Transverse colon (tissue), 4 donors: ENCODE measurements around the gene CD9. TPM values are rescaled to one million over a fixed set of nuclear protein-coding genes. Genes with fewer than 3 reads are reported as not detected.
A peak's percentile ranks its signal among the peaks of the same experiment; 100 is the strongest.

ENCODE experiments used
- DNase-seq: peaks from one replicate; pipeline ENCODE4 v3.0.0-alpha.2; 2019
- H3K27ac ChIP-seq, 4 donors: fragments of 200-600 bp; sonication (generic); 2 replicates each; pipeline ENCODE4 v1.5.1; 2016 to 2018; ENCODE audit warnings: inconsistent platforms in 4 of 4
- H3K27me3 ChIP-seq: fragments of 200-600 bp; sonication (generic); 2 replicates; pipeline ENCODE4 v1.5.1; 2017; ENCODE audit warnings: inconsistent platforms
- H3K36me3 ChIP-seq, 4 donors: fragments of 200-600 bp; sonication (generic); 2 replicates each; pipeline ENCODE4 v1.5.1; 2017 to 2019; ENCODE audit warnings: inconsistent platforms in 4 of 4
- H3K4me1 ChIP-seq, 4 donors: fragments of 200-600 bp; sonication (generic); 2 replicates each; pipeline ENCODE4 v1.5.1; 2017 to 2020; ENCODE audit warnings: inconsistent platforms in 4 of 4
- H3K4me3 ChIP-seq, 4 donors: fragments of 200-600 bp; sonication (generic); 1 replicate in 1 of 4; 2 replicates in 3 of 4; pipeline versions ENCODE4 v1.5.1 to v1.6.1; 2017 to 2019; ENCODE audit warnings: inconsistent platforms in 4 of 4
- H3K9me3 ChIP-seq, 2 donors: fragments of 200-600 bp; sonication (generic); 2 replicates each; pipeline ENCODE4 v1.5.1; 2017 to 2019; ENCODE audit warnings: inconsistent platforms in 2 of 2
- EP300 ChIP-seq: sonication (generic); formaldehyde crosslinking; IDR thresholded peaks from one replicate; pipeline ENCODE4 v1.6.1; 2017; ENCODE audit warnings: antibody characterized with exemption, low read depth
- POLR2A ChIP-seq: fragments of 450-650 bp; IDR thresholded peaks from one replicate; pipeline ENCODE4 v1.6.1; 2016; ENCODE audit warnings: antibody characterized with exemption, mild to moderate bottlenecking, moderate library complexity
- POLR2AphosphoS5 ChIP-seq, 3 donors: sonication (generic); formaldehyde crosslinking; IDR thresholded peaks; one replicate each; pipeline ENCODE4 v1.6.1; 2016; ENCODE audit warnings: antibody characterized with exemption in 3 of 3
- WGBS, 2 donors: methylation state at CpG; one replicate each; pipeline ENCODE4 v1.1.5; 2018; ENCODE audit warnings: low coverage in 1 of 2; 5-methylcytosine and 5-hydroxymethylcytosine counted together
- in situ Hi-C, 4 donors: fragments of 200-750 bp; cut with MboI; loops; one replicate each; pipeline versions ENCODE4 v1.15.0 to v1.15.1; 2017; ENCODE audit warnings: low sequenced_read_pairs in 3 of 4, low pct_ligation_motif_present in 1 of 4, low pct_unique_long_range_greater_than_20kb in 1 of 4
- intact Hi-C: fragments of 100-400 bp; cut with DNase I; formaldehyde crosslinking; loops from one replicate; pipeline ENCODE4 v1.15.1; 2023; ENCODE audit warnings: low total_unique reads
- total RNA-seq, 4 donors: library from RNA; depleted of rRNA; stranded (reverse); fragments of >200 nt; gene quantifications; one replicate each; pipeline ENCODE4 v1.1.0, GENCODE V29; 2016
- TF ChIP-seq, protein P1 (sequence below), 5 experiments: fragments of 200-600 bp in 3 of 5; fragments of 450-650 bp in 2 of 5; sonication (generic) in 3 of 5; IDR thresholded peaks; 1 replicate in 2 of 5; 2 replicates in 3 of 5; pipeline ENCODE4 v1.5.1; 2016 to 2017; ENCODE audit warnings: antibody characterized with exemption in 5 of 5, inconsistent platforms in 3 of 5, mild to moderate bottlenecking in 2 of 5, moderate library complexity in 1 of 5

Gene CD9
- total RNA-seq, 4 donors from 2014 or later, result 207 to 668 (median 481) TPM

DNA sequence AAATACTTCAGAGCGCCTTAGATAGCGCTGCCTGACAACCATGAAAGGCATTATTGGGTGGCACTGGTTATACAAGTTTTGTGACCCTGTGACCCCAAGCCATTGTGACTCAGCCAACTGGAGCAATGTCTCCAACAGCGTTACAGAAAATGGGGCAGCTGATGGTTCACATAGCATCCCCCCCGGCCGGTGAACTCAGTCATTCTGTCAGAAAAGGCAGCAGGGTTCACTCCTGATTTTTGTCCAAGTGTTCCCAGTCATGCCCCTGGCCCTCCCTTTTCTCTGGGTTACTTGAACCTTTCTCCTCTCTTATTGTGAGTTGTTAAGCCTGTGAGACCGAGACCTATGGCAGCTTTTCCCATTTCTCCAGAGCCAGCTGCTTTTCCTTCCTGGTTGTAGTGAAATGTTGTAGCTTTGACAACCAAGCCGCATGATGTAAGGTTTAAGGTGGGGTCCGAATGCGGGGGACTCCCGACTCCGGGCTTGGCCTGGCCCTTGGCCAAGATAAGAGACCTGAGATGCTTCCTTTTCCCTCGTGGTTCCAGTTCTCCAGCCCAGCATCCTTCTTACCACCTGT is 22.0 kb downstream of the CD9 start:
- 33 to 39% methylated on average over 7 to 12 of the region's 12 CpGs for WGBS, 2 donors
- H3K36me3 ChIP-seq, result no peaks in the 10 kb centered on the region
- H3K27me3 ChIP-seq, result no peaks in the 10 kb centered on the region
- in situ Hi-C loops (no loop called here), intact Hi-C loops (no loop called here)
- TF ChIP-seq EP300 (no peak), POLR2A (no peak), POLR2AphosphoS5 (IDR thresholded peaks at IDR 0.05) (no peak)
- TF ChIP-seq, protein P1, sequence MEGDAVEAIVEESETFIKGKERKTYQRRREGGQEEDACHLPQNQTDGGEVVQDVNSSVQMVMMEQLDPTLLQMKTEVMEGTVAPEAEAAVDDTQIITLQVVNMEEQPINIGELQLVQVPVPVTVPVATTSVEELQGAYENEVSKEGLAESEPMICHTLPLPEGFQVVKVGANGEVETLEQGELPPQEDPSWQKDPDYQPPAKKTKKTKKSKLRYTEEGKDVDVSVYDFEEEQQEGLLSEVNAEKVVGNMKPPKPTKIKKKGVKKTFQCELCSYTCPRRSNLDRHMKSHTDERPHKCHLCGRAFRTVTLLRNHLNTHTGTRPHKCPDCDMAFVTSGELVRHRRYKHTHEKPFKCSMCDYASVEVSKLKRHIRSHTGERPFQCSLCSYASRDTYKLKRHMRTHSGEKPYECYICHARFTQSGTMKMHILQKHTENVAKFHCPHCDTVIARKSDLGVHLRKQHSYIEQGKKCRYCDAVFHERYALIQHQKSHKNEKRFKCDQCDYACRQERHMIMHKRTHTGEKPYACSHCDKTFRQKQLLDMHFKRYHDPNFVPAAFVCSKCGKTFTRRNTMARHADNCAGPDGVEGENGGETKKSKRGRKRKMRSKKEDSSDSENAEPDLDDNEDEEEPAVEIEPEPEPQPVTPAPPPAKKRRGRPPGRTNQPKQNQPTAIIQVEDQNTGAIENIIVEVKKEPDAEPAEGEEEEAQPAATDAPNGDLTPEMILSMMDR (IDR thresholded peaks at IDR 0.05), result no peak
- peak overlapping the region; percentile 93 to 97 (median 95) for H3K27ac ChIP-seq
- no peak overlapping the region for H3K4me3 ChIP-seq
- DNase-seq, result no peak
- H3K9me3 ChIP-seq, result no peaks in the 10 kb centered on the region
- peaks cover 70 to 98% (median 83%) of the 10 kb centered on the region in 4 donors for H3K4me1 ChIP-seq

DNA sequence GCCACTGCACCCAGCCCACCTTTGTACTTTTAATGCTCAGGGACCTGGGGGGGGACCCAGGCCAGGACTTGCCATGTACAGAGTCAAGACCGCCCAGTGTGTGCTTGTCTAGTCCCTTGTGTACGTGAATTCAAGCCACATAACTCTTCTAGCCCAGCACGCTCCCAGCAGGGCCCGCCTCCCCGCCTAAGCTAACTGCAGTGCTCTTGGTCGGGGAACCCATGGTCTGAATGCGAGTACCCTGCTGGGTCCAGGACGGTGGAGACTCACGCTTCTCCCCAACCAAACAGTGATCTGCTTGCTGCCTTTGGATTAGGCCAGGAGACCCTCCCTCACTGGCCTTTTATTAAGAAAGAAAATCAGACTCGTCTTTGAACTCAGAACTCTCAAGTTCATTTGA is 23.3 kb downstream of the CD9 start:
- no peak overlapping the region for H3K4me3 ChIP-seq
- intact Hi-C loops, result no loop called here
- TF ChIP-seq, protein P1 (IDR thresholded peaks at IDR 0.05), result no peak
- TF ChIP-seq POLR2AphosphoS5 (IDR thresholded peaks at IDR 0.05) (no peak), EP300 (no peak), POLR2A (no peak)
- H3K27me3 ChIP-seq, result no peaks in the 10 kb centered on the region
- peak overlapping the region; percentile 93 to 97 (median 95) for H3K27ac ChIP-seq
- in situ Hi-C loops, result no loop called here
- no peak for DNase-seq
- H3K9me3 ChIP-seq, result no peaks in the 10 kb centered on the region
- H3K4me1 ChIP-seq, result peaks cover 70 to 98% (median 88%) of the 10 kb centered on the region in 4 donors
- 83 to 90% methylated on average over 1 to 9 of the region's 10 CpGs for WGBS, 2 donors
- no peaks in the 10 kb centered on the region for H3K36me3 ChIP-seq

DNA sequence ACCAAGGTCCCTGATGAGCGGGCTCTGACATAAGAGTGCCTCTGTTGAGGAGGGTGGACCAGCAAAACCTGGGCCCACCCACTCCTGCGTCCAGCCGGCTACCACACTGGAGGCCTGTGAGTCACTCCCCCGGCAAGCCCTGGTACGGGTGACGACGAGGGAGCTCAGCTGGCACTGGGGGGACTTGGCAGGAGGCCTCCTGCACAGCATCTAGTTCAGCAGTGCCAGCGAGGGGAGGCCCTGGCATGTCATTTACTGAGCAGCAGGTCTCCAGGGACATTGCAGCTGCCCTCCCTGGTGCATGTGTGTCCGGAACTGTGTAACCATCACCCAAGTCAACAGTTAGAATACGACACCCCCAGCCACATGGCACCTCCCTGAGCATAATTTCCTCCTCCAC is 24.4 kb downstream of the CD9 start:
- Histone ChIP-seq H3K4me3 (no peak overlapping the region), H3K27ac (peak overlapping the region; percentile 93 to 97 (median 95)), H3K27me3 (no peaks in the 10 kb centered on the region), H3K9me3 (no peaks in the 10 kb centered on the region), H3K36me3 (no peaks in the 10 kb centered on the region), H3K4me1 (peaks cover 77 to 100% (median 98%) of the 10 kb centered on the region in 4 donors)
- intact Hi-C loops (no loop called here), in situ Hi-C loops (no loop called here)
- DNase-seq, result peak; percentile 50
- WGBS, 2 donors, result 47% methylated on average over 10 of the region's 10 CpGs; no CpG with 5 or more reads in 1 of the 2 donors
- TF ChIP-seq POLR2AphosphoS5 (IDR thresholded peaks at IDR 0.05) (peak in 2 of 3 donors; percentile 45 to 54), EP300 (no peak)

DNA sequence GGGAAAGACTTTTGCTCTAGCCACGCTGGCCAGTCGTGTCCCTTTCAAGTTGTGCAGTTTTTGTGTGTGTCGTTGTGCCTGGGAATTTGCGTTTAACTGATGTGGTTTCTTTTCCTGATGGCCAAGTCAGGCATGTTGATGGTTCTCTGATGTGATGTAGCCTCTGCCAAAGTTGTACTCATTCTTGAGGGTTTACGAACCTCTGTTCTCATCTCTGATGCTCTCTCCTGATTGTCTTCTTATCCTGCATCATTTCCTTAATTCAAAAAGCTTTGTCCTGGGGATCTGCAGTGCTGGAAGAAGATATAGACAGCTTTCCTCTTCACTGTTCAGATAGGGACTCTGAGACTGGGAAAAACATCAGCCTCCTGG is 25.4 kb downstream of the CD9 start:
- TF ChIP-seq, protein P1 (IDR thresholded peaks at IDR 0.05), result no peak
- no peak for TF ChIP-seq EP300
- TF ChIP-seq POLR2A, result no peak
- no peak for TF ChIP-seq POLR2AphosphoS5 (IDR thresholded peaks at IDR 0.05)
- 29 to 43% methylated on average over 2 to 5 of the region's 5 CpGs for WGBS, 2 donors
- DNase-seq, result no peak
- Histone ChIP-seq H3K36me3 (no peaks in the 10 kb centered on the region), H3K27me3 (no peaks in the 10 kb centered on the region), H3K27ac (peak overlapping the region; percentile 93 to 97 (median 95)), H3K9me3 (no peaks in the 10 kb centered on the region), H3K4me1 (peaks cover 87 to 100% (median 99%) of the 10 kb centered on the region in 4 donors), H3K4me3 (peak overlapping the region in 1 of 4 donors; percentile 20)
- in situ Hi-C loops (no loop called here), intact Hi-C loops (no loop called here)
